Stimulated activated memory B cell treated with anti-CD40 and anti-IgM and Interleukin-4, amounts not matched to agents 10 μg/mL and 1 μg/mL and 100 μg/mL, for 72 hours (primary cell): ENCODE results near the gene MAMDC4.
A peak's percentile ranks its signal among the peaks of the same experiment; 100 is the strongest.

Source experiments
- ATAC-seq: fragments of 150-1000 bp; cut with Tn5 transposase; 2 replicates; pipeline ENCODE4 v1.10.0; 2021
- H3K27ac Mint-ChIP-seq: one replicate; pipeline ENCODE4 v1.8.0; 2022; ENCODE audit warnings: mild to moderate bottlenecking, mixed read lengths
- H3K27me3 Mint-ChIP-seq: one replicate; pipeline ENCODE4 v1.8.0; 2022; ENCODE audit warnings: mixed read lengths
- H3K36me3 Mint-ChIP-seq: one replicate; pipeline ENCODE4 v1.8.0; 2022; ENCODE audit warnings: mixed read lengths
- H3K4me1 Mint-ChIP-seq: one replicate; pipeline ENCODE4 v1.8.0; 2022; ENCODE audit warnings: mixed read lengths
- H3K4me3 Mint-ChIP-seq: one replicate; pipeline ENCODE4 v1.8.0; 2022; ENCODE audit warnings: mild to moderate bottlenecking, moderate library complexity, mixed read lengths
- H3K9me3 Mint-ChIP-seq: one replicate; pipeline ENCODE4 v1.8.0; 2022; ENCODE audit warnings: mixed read lengths

Gene MAMDC4

GRCh38 chr9:136820971-136821825 lies 30.9 kb upstream of the MAMDC4 start:
- Mint-ChIP-seq H3K4me3 (peak overlapping the region; percentile 57), H3K27ac (no peak overlapping the region), H3K4me1 (peaks cover 10% of the 10 kb centered on the region), H3K27me3 (no peaks in the 10 kb centered on the region), H3K9me3 (no peaks in the 10 kb centered on the region), H3K36me3 (peaks cover 39% of the 10 kb centered on the region)
- ATAC-seq: no peak

- Mint-ChIP-seq H3K9me3 (no peaks in the 10 kb centered on the region), H3K36me3 (peaks cover 38% of the 10 kb centered on the region), H3K4me3 (no peak overlapping the region), H3K27me3 (no peaks in the 10 kb centered on the region), H3K27ac (no peak overlapping the region), H3K4me1 (peaks cover 10% of the 10 kb centered on the region)
- no peak for ATAC-seq
These were observed 30.2 kb upstream of the MAMDC4 start for GRCh38 chr9:136821826-136822544.

- peaks cover 34% of the 10 kb centered on the region for H3K36me3 Mint-ChIP-seq
- H3K27ac Mint-ChIP-seq: no peak overlapping the region
These were observed 28.8 kb upstream of the MAMDC4 start for GRCh38 chr9:136823136-136824046.

GRCh38 chr9:136824496-136825225 lies 27.5 kb upstream of the MAMDC4 start:
- H3K27ac Mint-ChIP-seq: no peak overlapping the region
- peaks cover 36% of the 10 kb centered on the region for H3K36me3 Mint-ChIP-seq
- no peaks in the 10 kb centered on the region for H3K27me3 Mint-ChIP-seq
- H3K9me3 Mint-ChIP-seq: no peaks in the 10 kb centered on the region
- ATAC-seq: no peak
- no peak overlapping the region for H3K4me3 Mint-ChIP-seq
- peaks cover 10% of the 10 kb centered on the region for H3K4me1 Mint-ChIP-seq

More at GRCh38 chr9:136823136-136824046, 28.8 kb upstream of the MAMDC4 start:
- ATAC-seq: no peak
- Mint-ChIP-seq H3K27me3 (no peaks in the 10 kb centered on the region), H3K9me3 (no peaks in the 10 kb centered on the region), H3K4me3 (no peak overlapping the region), H3K4me1 (peaks cover 10% of the 10 kb centered on the region)

- peaks cover 39% of the 10 kb centered on the region for H3K36me3 Mint-ChIP-seq
These were observed 26.6 kb upstream of the MAMDC4 start for GRCh38 chr9:136825295-136826187.

GRCh38 chr9:136826188-136826541 lies 26.0 kb upstream of the MAMDC4 start:
- Mint-ChIP-seq H3K9me3 (no peaks in the 10 kb centered on the region), H3K4me1 (peaks cover 2% of the 10 kb centered on the region), H3K27me3 (no peaks in the 10 kb centered on the region), H3K36me3 (peaks cover 39% of the 10 kb centered on the region), H3K27ac (no peak overlapping the region), H3K4me3 (no peak overlapping the region)
- no peak for ATAC-seq

More at GRCh38 chr9:136825295-136826187, 26.6 kb upstream of the MAMDC4 start:
- Mint-ChIP-seq H3K27ac (no peak overlapping the region), H3K4me1 (peaks cover 7% of the 10 kb centered on the region), H3K4me3 (no peak overlapping the region), H3K9me3 (no peaks in the 10 kb centered on the region), H3K27me3 (no peaks in the 10 kb centered on the region)
- ATAC-seq: no peak

- H3K27me3 Mint-ChIP-seq: no peaks in the 10 kb centered on the region
- no peaks in the 10 kb centered on the region for H3K4me1 Mint-ChIP-seq
- ATAC-seq: no peak
- no peak overlapping the region for H3K27ac Mint-ChIP-seq
- no peak overlapping the region for H3K4me3 Mint-ChIP-seq
- peaks cover 46% of the 10 kb centered on the region for H3K36me3 Mint-ChIP-seq
- no peaks in the 10 kb centered on the region for H3K9me3 Mint-ChIP-seq
These were observed 25.2 kb upstream of the MAMDC4 start for GRCh38 chr9:136826703-136827582.

GRCh38 chr9:136827794-136828473 lies 24.2 kb upstream of the MAMDC4 start:
- H3K27me3 Mint-ChIP-seq: no peaks in the 10 kb centered on the region

GRCh38 chr9:136828474-136829140 lies 23.5 kb upstream of the MAMDC4 start:
- Mint-ChIP-seq H3K27me3 (no peaks in the 10 kb centered on the region), H3K36me3 (peaks cover 47% of the 10 kb centered on the region), H3K9me3 (no peaks in the 10 kb centered on the region), H3K4me1 (no peaks in the 10 kb centered on the region), H3K27ac (no peak overlapping the region), H3K4me3 (no peak overlapping the region)
- ATAC-seq: no peak

More at GRCh38 chr9:136827794-136828473, 24.2 kb upstream of the MAMDC4 start:
- H3K9me3 Mint-ChIP-seq: no peaks in the 10 kb centered on the region
- no peaks in the 10 kb centered on the region for H3K4me1 Mint-ChIP-seq
- no peak for ATAC-seq
- no peak overlapping the region for H3K27ac Mint-ChIP-seq
- no peak overlapping the region for H3K4me3 Mint-ChIP-seq
- peaks cover 52% of the 10 kb centered on the region for H3K36me3 Mint-ChIP-seq

GRCh38 chr9:136829412-136829811 lies 22.7 kb upstream of the MAMDC4 start:
- Mint-ChIP-seq H3K36me3 (peaks cover 45% of the 10 kb centered on the region), H3K4me1 (no peaks in the 10 kb centered on the region), H3K4me3 (no peak overlapping the region), H3K27me3 (no peaks in the 10 kb centered on the region), H3K27ac (no peak overlapping the region), H3K9me3 (no peaks in the 10 kb centered on the region)
- ATAC-seq: no peak

GRCh38 chr9:136829981-136830885 lies 21.9 kb upstream of the MAMDC4 start:
- Mint-ChIP-seq H3K36me3 (peaks cover 38% of the 10 kb centered on the region), H3K4me3 (no peak overlapping the region), H3K27ac (no peak overlapping the region), H3K27me3 (no peaks in the 10 kb centered on the region), H3K4me1 (no peaks in the 10 kb centered on the region), H3K9me3 (no peaks in the 10 kb centered on the region)
- ATAC-seq: no peak
